ENCODE data around the gene DOCK3.

DOCK3 gene, protein sequence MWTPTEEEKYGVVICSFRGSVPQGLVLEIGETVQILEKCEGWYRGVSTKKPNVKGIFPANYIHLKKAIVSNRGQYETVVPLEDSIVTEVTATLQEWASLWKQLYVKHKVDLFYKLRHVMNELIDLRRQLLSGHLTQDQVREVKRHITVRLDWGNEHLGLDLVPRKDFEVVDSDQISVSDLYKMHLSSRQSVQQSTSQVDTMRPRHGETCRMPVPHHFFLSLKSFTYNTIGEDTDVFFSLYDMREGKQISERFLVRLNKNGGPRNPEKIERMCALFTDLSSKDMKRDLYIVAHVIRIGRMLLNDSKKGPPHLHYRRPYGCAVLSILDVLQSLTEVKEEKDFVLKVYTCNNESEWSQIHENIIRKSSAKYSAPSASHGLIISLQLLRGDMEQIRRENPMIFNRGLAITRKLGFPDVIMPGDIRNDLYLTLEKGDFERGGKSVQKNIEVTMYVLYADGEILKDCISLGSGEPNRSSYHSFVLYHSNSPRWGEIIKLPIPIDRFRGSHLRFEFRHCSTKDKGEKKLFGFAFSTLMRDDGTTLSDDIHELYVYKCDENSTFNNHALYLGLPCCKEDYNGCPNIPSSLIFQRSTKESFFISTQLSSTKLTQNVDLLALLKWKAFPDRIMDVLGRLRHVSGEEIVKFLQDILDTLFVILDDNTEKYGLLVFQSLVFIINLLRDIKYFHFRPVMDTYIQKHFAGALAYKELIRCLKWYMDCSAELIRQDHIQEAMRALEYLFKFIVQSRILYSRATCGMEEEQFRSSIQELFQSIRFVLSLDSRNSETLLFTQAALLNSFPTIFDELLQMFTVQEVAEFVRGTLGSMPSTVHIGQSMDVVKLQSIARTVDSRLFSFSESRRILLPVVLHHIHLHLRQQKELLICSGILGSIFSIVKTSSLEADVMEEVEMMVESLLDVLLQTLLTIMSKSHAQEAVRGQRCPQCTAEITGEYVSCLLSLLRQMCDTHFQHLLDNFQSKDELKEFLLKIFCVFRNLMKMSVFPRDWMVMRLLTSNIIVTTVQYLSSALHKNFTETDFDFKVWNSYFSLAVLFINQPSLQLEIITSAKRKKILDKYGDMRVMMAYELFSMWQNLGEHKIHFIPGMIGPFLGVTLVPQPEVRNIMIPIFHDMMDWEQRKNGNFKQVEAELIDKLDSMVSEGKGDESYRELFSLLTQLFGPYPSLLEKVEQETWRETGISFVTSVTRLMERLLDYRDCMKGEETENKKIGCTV (N-terminal part only)

DNA sequence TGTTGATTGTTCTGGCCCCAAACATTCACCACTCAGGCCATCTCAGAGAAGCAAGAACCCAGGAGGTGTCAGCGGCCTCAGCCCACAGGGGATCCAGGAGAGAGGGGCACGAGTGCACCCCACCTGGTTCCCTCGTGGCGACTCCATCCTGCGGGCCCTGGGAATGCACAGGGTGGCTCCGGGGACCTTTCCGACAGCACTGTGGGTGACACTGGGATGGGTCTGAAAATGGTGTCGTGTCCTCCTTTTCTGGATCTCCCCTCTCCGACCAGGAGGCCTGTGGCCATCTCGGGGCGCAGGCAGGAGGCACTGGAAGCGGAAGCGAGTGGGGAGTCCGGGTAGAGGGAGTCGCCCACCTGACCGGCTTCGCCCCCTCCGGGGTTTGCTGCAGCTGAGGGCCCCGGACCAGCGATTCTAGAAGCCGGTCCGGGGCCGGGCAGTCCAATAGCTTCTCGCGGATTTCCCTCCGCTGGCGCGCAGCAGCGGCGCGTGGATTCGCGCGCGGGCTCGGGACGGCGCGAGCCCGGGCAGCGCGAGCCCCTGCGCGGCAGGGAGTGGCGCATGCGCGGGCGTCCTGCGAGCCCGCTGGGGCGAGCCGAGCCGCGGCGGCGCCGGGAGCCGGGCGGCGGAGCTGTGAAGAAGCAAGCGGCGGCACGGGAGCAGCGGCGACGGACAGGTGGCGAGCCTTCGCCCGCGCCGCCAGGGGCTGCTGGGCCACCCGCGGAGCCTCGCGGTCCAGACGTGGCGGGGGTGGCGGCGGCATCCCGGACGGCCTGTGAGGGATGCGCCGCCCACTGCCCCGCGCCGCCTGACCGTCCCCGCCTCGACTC is at the start of gene DOCK3:
DOCK3 (plus strand) TSS at position 579 of the 830 bp plus-strand sequence. CDS start 337 bp downstream, outside the sequence.
- DNase-seq: no peak

DNA sequence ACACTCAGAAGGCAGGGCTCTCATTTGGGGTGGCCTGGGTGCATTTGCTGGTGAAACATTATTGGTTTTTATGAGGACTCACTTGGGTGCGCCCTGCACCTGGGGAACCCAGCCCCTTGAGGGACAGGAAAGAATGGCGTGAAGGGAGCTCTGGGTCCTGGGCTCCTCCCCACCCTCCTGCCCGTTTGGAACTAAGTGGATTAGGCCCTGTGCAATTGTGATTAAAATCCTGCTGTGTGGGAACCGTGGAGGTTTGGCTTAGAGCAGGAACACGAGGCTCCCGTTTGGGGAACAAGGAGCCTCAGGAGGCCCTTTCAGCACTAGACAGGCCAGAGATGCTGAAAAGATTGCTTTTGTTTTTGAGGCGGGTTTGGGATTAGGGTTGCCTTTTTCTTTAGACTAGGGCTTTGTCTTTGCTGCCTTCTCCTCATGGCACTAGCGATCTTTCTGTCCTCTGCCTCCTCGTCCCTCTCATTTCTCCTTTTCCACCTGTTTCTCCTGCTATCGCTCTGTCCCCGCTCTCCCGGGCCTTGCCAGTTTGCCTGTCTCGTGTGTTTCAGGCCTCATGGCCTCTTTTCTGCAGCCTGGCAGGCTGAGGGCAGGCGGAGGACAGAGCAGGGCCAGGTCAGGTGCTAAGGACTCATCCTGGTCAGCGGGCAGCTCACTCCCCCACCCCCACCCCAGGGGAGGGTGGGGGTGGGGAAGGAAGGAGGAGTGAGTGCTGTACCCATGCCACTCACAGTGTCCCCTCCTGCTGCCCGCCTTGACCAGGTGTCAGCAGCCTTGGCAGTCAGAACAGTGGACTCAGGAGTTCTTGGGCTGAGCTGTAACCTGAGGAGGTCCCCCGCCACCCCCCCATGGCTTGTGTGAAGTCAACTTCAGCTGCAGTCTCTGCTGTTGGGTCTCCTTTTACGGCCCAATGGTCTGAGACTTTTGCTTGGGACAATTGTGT is 49.2 kb upstream of the DOCK3 start:
- DNase-seq: no peak

DNA sequence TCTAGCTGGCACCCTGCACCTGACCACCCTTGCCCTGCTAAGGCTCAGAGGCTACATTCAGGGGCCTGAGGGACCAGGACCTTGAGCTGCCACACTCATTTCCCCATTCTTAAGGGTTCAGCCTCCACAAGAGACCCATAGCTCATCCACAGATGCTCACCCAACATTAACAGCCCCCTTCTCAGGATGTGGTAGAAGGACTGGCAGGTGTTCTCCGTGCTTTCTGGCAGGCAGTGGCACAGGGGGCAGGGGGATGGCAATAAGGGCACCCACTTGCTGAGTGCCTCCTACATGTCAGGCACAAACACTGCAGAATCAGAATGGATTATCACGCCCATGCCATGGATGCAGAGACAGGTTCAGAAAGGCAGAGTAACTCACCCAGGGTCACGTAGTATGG is 48.3 kb upstream of the DOCK3 start:
- DNase-seq: no peak

DNA sequence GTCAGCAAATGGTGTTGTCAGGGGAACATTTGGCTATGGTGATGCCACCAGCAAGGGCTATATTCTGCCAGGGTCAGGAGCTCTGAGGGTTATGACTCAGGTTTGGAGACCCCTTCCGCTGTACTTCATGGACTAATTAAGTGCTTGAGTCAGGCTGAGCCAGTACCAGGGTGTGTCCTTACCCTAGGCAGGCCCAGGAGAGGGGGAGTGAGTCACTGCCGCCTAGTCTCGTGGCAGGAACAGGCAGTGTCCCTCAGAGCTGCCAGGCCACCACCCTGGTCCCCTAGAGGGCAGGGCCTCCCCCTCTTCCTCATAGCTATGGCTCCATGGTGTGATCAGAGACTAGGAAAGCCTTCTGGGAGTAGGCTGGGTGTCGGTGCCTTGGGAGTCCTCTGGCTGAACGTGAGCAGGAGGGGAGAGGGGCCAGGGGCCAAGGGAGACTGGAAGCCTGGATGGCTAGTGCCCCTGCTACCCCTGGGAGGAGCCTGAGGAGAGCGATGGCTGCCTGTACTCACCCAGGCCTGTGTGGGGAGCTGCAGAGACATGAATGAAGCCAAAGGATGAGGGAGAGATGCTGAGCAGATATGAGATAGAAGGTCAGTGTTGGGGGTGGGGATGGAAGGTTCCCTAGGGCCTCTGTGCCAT is 47.2 kb upstream of the DOCK3 start:
- DNase-seq: peak in 1 of 2 experiments; percentile 19

DNA sequence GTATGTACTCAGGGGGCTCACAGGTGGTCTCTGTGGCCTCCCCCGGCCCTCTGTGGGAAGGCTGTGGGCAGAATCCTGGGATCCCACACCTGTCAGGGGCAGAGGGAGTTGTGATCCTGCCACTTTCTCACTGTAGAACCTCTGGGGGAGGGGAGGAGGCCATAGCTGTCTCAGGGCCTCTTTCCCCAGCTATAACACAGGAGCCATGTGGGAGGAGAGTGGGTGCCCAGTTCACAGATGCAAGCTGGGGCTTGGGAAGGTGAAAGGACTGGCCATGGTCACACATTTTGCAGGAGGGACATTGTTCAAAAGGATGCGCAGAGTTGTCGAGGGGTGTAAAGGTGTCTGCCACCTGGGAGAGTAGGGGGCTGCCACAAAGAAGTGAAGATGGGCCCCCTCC is 46.1 kb upstream of the DOCK3 start:
- no peak for DNase-seq

DNA sequence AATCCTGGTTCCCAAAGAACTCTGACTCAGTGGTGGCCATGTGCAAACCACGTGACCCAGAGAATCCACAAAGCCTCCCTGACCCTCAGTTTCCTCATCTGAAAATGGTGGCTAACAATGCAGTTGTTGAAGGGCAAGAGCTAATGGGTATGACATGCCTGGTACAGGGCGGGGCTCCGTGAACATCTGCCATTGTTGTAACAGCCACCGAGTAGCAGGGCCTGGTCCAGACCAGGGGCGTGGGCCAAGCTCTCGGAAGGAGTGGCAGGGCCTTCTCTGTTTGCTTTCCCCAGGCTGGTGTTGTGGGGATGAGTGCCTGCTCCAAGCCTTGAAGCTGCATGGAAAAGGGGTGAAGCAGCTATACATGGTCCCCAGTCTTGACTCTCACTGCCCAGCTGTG is 44.3 kb upstream of the DOCK3 start:
- DNase-seq: no peak

DNA sequence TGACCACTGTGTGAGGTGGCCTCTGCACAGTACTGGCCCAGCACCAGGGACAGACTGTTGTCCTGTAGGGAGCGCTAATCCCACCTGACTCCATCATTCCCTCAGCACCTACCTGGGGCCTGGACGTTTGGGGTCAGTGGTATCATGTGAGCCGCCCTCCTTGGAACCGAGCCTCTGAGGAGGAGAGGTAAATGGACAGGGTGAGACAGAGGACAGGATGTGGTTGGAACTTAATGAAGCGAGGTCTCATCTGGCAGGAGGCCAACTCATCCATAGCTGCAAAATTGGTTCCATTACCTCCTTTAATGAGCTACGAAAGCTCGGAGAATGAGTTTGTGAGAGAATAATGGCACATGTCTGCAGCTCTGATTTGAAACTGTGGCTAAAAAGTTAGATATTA is 43.9 kb upstream of the DOCK3 start:
- DNase-seq: no peak

DNA sequence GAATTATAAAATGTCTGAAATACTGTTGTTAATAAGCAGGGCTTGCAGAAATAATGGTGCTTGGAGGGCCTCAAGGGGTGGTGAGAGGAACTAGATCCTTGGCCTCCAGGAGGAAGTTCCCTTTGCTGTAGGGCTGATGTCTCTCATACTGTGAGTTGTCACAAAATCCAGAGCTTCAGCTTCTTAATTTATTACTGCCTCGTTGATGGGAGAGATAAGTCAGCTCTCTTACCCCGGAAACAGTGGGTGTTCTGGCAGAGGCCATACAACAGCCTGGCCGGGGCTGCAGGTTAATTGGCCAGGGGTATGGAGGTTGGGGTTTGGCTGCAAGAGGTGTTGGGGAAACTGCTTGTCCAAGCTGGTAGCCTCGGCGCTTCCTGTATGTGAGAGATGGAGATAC is 42.3 kb upstream of the DOCK3 start:
- DNase-seq: peak; percentile 76 to 80

DNA sequence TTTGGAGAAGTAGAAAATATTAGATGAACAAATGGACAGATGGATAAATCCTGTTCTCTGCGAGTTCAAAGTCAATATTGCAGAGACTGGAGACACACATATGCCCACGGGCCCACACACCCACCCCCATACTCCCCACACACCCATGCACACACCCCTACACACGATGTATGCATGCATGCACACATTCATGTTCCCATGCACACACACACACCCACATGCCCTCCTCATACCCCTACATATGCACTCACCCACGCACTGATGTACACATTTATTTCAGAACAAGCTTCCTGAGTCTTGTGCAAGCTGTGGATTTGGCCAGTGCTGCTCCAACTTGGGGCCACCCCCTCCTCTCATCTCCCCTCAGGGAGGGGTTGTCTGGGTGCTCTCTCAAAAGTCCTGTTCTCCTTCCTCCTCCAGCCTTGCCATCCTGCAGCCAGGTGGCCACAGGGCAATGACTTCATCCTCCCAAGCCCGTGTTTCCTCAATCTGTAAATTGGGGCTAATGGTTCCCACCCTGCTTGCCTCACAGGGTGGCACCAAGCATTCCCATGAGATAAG is 41.4 kb upstream of the DOCK3 start:
- peak; percentile 61 to 67 for DNase-seq

DNA sequence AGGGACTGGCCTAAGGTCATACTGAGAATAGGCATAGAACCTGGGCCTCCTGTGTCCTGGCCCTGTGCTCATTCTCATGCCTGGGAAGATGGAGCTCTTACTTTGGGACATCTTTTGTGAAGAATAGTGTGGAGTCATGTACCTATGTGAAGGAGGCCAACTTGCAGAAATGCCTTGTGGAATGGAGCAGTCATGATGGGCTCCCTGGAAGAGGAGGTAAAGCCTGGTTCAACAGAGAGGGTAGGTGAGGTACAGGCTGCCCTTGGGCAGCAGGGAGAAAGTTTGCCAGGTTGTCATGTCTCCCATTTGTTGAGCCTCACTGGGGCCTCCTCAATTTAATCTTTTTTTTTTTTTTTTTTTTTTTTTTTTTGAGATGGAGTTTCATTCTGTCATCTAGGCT is 39.7 kb upstream of the DOCK3 start:
- no peak for DNase-seq

DNA sequence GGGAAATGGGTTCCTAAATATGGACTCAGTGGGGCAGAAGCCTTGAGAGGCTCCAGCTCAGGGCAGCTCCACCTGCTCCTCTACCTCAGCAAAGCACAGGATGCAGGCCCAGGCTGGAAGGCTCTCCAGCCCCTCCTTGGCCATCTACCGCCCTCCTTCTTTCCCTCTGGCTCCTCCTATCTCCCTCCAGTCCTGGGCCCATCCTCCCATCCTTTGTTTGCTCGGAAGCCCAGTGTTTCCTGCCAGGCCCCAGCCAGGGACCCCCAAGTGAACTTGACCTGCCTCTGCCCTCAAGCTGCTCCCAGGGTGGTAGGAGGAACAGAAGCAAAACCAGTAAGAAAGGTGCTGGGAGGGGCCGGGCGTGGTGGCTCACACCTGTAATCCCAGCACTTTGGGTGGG is 37.7 kb upstream of the DOCK3 start:
- DNase-seq: no peak

DNA sequence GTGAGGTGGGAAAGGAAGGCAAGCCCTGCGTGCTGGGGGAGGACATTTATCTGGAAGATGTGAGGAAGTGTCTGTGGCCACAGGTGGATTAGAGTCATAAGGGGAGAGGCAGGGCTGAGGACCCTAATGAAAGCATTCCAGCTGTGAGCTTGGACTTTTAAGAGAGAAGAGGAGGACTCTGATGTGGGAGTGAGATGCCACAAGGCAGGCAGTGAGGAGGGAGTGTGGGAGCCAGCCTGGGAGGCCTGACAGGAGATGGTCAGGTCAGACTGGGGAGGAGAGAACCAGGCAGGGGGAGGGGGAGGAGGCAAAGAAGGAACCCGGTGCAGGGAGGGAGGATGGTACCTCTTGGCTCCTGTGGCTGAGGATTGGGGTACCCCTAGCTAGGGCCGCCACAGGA is 36.8 kb upstream of the DOCK3 start:
- no peak for DNase-seq

DNA sequence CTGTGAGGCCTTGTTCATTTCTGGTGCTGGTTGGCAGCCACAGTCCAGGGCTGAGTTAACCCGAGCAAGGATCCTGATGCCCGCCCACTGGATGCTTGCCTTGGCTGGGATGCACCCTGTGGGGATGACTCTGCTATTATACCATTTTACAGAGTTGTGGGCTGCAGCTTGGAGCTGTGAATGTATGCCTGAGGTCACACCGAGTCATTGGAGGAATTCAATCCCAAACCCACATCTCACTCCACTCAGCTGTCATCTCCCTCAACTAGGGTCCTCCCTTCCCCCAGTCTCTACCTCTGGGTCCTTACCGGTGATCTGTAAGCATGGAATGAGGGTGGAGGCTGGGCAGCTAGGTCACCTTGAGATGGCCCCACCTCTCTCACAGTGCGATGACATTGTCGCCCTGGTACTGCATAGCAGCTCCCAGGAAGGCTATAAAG is 35.7 kb upstream of the DOCK3 start:
- no peak for DNase-seq

DNA sequence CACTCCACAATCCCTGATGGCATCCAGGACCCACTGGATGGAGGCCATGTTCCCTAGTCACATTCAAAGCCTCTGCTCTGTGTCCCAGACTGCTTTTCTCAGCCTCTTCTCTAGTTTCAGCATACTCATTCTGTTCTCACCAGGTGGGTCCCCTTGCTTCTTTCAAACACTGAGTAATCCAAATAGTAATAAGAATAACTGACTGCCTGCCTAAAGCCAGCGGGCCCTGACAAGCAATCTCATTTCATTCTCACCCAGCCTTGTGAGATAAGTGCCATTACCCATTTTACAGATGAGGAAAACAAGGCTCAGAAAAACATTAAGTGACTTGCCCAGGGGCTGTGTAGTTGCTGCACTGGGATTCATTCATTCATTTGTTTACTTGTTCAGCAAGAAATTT is 32.3 kb upstream of the DOCK3 start:
- DNase-seq: no peak

DNA sequence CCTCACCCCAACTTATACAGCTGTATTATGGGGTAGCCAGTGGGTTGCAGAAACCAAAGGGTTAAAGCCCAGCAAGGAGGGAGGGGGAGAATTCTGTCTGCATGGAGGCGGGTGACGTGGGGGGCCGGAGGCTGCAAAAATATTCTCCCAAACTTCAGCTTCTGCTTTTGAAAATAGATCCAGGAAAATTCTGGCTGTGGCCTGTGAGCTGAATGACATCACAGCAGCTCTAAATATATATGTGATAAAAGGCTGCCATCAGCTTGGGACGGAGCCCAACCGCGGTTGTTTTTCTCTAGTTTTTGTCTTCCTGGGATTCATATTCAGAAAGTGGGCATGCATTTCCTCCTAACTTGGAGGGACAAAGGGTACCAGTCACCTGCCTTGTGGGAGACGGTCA is 30.2 kb upstream of the DOCK3 start:
- no peak for DNase-seq

DNA sequence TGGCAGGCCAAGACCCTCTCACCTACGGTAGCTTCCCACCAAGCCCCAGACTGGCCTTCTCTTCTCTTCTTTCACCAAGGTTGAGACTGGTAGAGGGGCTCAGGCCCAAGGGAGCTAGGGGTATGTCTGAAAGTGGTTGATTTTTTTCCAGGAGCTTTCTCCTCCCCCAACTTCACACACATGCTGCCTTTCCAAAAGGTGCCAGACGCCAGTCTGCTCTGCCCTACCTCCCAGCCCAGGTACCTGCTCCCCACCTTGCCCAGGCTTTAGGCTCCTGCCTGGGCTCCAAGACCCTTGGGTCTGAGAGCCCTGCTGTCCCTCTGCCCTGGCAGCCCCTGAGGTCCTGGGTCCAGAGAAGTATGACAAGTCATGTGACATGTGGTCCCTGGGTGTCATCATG is 29.3 kb upstream of the DOCK3 start:
- no peak for DNase-seq

DNA sequence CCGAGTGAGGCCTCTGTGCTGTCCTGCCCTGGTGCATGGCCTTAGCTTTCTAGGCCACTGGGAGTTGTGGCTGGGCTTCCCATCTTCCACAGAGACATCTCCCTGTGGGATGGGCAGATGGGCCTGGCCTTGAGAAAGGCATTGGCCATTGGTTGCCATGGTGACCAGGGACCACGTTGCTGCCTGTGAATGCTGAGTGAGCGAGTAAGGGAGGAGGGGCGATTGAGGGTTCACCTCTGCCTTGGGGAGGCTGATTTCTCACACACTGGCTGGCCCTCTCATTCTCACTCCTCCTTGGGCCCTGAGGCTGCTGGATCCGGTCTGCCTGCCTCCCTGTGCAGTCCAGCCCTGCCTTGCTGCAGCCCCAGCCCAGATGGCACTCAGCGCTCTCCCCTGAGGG is 26.4 kb upstream of the DOCK3 start:
- DNase-seq: no peak

DNA sequence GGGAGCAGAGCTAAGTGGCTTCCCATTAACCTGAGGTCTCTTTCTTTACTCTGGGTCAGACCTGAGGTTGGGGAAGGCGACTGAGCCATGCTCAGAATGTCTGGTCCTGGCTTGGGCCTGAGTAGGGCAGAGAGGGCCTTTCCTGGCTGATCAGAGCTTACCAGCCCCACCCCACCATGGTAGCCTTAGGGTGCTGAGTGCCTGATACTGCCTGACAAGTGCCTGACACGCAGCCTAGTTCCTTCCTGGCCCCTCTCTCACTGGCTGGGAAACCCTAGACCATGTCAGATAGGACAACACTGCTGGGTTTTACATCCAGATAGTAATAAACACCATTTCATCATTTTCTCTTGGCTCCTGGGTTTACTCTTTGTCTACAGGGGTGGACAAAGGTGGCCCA is 25.8 kb upstream of the DOCK3 start:
- no peak for DNase-seq

DNA sequence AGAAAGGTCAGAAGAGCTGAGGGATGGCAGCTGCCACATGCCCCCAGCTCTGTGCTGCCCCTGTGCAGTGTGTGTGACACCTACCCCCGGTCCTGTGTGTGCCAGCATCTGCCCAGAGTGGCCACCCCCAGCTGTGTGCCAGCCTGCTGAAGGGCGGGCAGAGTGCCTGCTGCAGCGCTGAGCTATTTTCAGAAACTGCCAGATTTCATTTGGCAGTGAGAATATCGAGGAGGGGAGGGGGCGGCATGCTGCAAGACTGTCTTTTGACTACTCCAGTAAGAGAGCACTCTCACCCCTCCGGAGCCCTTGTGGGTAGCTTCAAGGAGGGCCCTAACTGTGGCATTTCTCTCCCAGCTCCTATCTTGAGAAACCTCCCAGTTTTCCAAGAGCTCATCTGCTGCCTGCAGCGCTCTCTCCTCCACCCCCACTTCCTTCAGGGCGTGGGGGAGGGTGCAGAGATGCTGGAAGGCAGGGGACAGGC is 25.2 kb upstream of the DOCK3 start:
- DNase-seq: no peak

DNA sequence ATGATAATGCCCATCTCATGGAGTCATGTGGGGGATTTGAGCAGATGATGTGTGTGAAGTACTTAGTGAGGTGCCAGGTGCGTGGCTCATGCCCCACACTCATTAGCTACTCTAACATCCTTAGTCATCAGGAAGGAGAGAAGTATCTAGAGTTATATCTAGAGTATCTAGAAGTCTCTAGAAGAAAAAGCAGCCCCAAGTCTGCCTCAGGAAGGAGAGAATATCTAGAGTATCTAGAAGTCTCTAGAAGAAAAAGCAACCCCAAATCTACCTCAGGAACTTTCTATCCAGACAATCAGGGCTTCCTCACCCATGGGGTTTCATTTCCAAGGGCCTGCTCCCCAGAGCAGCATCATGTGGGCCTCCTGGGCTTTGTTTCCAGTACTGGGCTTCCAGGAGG is 24.7 kb upstream of the DOCK3 start:
- no peak for DNase-seq
